Peyer's patch (tissue), 4 donors: ENCODE measurements around the gene GUCY1A2. TPM values are rescaled to one million over a fixed set of nuclear protein-coding genes. Genes with fewer than 3 reads are reported as not detected.

Experiments
- DNase-seq, 3 donors: peaks; one replicate each; pipeline ENCODE4 v3.0.0-alpha.2; 2017 to 2019
- H3K27ac ChIP-seq, 4 donors: fragments of 200-600 bp; sonication (generic); one replicate each; pipeline ENCODE4 v1.5.1; 2016 to 2019
- H3K27me3 ChIP-seq, 2 donors: fragments of 200-600 bp; sonication (generic); one replicate each; pipeline ENCODE4 v1.5.1; 2019
- H3K36me3 ChIP-seq, 3 donors: fragments of 200-600 bp; sonication (generic); one replicate each; pipeline ENCODE4 v1.5.1; 2016 to 2019
- H3K4me1 ChIP-seq, 4 donors: fragments of 200-600 bp; sonication (generic); one replicate each; pipeline ENCODE4 v1.5.1; 2016 to 2019
- H3K4me3 ChIP-seq, 4 donors: fragments of 200-600 bp; sonication (generic); 1 replicate in 3 of 4; 2 replicates in 1 of 4; pipeline ENCODE4 v1.5.1; 2016 to 2019; ENCODE audit warnings: mild to moderate bottlenecking in 1 of 4
- H3K9me3 ChIP-seq, 4 donors: fragments of 200-600 bp; sonication (generic); one replicate each; pipeline ENCODE4 v1.5.1; 2016 to 2019; ENCODE audit warnings: mild to moderate bottlenecking in 1 of 4
- POLR2A ChIP-seq, 2 donors: fragments of 450-650 bp; IDR thresholded peaks; one replicate each; pipeline ENCODE4 v1.5.1; 2017; ENCODE audit warnings: antibody characterized with exemption in 2 of 2, mild to moderate bottlenecking in 2 of 2, moderate library complexity in 2 of 2
- total RNA-seq, 4 donors: library from RNA; depleted of rRNA; stranded (reverse); fragments of >200 nt; gene quantifications; one replicate each; pipeline ENCODE4 v1.1.0, GENCODE V29; 2016
- TF ChIP-seq, protein P1 (sequence below), 6 experiments: fragments of 450-650 bp in 4 of 6; fragments of 200-600 bp in 2 of 6; sonication (generic) in 1 of 6; IDR thresholded peaks; one replicate each; pipeline ENCODE4 v1.5.1; 2017 to 2019; ENCODE audit warnings: antibody characterized with exemption in 6 of 6, mild to moderate bottlenecking in 3 of 6, moderate library complexity in 1 of 6

Gene GUCY1A2
- total RNA-seq, 4 donors from 2014 or later, result 0.53 to 0.95 (median 0.75) TPM

DNA sequence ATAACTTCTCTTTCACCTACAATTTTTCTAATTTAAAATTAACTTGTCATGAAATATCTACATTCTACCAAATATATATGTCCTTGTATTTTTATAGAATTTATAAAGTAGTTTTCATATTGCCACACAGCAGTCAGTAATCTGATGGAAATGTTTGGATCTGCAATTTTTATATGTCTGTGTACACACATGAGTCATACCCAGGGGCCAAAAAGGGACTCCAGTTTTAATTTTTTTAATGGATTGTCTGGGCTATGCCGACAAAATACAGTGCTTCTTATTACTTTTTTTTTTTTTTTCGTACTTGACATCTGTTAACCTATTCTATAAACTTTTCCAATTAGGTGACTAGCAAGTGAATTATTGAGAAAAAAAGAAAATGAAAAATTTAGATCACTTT, 6.3 kb downstream of the GUCY1A2 start:
- H3K4me1 ChIP-seq, result no peaks in the 10 kb centered on the region
- TF ChIP-seq POLR2A (IDR thresholded peaks at IDR 0.05), result no peak
- TF ChIP-seq, protein P1, sequence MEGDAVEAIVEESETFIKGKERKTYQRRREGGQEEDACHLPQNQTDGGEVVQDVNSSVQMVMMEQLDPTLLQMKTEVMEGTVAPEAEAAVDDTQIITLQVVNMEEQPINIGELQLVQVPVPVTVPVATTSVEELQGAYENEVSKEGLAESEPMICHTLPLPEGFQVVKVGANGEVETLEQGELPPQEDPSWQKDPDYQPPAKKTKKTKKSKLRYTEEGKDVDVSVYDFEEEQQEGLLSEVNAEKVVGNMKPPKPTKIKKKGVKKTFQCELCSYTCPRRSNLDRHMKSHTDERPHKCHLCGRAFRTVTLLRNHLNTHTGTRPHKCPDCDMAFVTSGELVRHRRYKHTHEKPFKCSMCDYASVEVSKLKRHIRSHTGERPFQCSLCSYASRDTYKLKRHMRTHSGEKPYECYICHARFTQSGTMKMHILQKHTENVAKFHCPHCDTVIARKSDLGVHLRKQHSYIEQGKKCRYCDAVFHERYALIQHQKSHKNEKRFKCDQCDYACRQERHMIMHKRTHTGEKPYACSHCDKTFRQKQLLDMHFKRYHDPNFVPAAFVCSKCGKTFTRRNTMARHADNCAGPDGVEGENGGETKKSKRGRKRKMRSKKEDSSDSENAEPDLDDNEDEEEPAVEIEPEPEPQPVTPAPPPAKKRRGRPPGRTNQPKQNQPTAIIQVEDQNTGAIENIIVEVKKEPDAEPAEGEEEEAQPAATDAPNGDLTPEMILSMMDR (IDR thresholded peaks at IDR 0.05), result no peak
- no peaks in the 10 kb centered on the region for H3K36me3 ChIP-seq
- no peak for DNase-seq
- H3K9me3 ChIP-seq, result no peaks in the 10 kb centered on the region
- H3K4me3 ChIP-seq, result no peak overlapping the region
- H3K27ac ChIP-seq, result no peak overlapping the region
- no peaks in the 10 kb centered on the region for H3K27me3 ChIP-seq

DNA sequence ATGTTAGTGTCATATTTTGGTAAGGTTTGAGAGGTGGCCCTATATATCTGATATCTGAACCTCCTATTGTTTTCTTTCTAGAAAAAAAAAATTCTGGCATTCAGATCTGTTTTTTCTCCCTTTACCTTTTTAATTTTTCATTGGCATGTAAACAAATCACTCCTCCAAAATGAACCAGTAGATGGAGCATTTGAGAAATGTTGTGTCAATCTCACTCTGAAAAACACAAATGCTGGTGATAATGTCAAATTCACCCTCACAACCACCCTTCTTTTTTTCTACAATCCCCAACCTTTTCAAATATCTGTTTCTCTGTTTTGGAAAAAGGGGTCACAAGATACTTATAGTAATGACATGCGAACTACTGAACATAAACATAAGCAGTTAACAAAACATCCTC, 9.1 kb downstream of the GUCY1A2 start:
- H3K4me1 ChIP-seq, result no peaks in the 10 kb centered on the region
- H3K27me3 ChIP-seq, result no peaks in the 10 kb centered on the region
- no peak overlapping the region for H3K27ac ChIP-seq
- no peak for DNase-seq
- H3K4me3 ChIP-seq, result no peak overlapping the region
- no peaks in the 10 kb centered on the region for H3K9me3 ChIP-seq
- no peak for TF ChIP-seq POLR2A (IDR thresholded peaks at IDR 0.05)
- TF ChIP-seq, protein P1 (IDR thresholded peaks at IDR 0.05), result no peak
- no peaks in the 10 kb centered on the region for H3K36me3 ChIP-seq

DNA sequence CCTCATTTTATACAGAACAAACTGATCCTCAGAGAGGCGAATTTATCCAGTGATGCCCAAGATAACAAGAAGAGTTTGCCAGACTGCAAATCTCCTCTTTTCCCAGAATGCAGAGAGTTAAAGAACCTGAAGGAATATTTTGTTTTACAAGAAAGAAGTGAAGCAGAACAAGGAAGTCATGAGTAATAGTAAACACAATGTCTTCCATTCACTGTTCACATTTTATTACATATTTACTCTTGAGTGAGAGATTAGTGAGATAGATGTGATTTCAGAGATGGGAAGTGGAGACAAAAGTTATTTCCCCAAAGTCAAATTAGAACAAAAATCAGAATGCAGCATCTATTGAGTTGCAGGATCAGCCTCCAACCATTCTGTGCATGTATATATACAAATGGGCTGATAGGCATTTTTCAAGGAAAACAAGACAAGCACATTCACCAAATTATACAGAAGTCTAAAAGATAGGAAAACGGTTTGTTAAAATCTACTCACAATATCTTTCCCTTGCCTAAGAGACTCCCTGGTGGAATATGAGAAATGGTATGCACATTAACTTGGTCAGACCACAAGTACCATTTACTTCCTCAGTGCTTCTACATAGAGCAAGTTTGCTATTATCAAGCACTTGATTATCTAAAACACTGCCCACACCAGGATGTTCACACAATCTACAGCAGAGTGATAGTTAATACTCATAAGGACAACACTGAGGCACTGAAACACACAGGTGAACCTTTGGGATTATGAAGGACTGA, 12.0 kb downstream of the GUCY1A2 start:
- no peaks in the 10 kb centered on the region for H3K9me3 ChIP-seq
- TF ChIP-seq, protein P1 (IDR thresholded peaks at IDR 0.05), result no peak
- no peak for TF ChIP-seq POLR2A (IDR thresholded peaks at IDR 0.05)
- no peak overlapping the region for H3K27ac ChIP-seq
- DNase-seq, result no peak
- H3K4me1 ChIP-seq, result no peaks in the 10 kb centered on the region
- no peaks in the 10 kb centered on the region for H3K27me3 ChIP-seq
- no peaks in the 10 kb centered on the region for H3K36me3 ChIP-seq
- H3K4me3 ChIP-seq, result no peak overlapping the region

DNA sequence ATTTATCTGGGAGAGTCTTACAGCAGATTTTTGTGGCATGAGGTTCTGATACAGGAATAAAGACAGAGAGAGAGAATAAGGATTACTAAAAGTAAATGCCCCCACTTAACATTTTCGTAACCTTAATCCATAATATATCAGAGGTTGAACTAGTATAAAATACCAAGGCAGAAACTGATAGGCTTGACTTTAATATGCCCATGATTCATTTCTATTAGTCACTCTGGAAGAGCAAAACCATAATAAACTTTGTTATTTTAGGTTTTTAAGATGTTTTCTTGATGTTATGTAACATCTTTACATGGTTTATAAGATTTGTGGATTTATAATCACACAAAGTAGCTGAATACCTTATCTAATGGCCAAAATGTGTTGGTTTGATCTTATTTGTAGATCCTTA, 19.1 kb downstream of the GUCY1A2 start:
- no peaks in the 10 kb centered on the region for H3K9me3 ChIP-seq
- no peaks in the 10 kb centered on the region for H3K36me3 ChIP-seq
- H3K27me3 ChIP-seq, result no peaks in the 10 kb centered on the region
- no peaks in the 10 kb centered on the region for H3K4me1 ChIP-seq
- TF ChIP-seq, protein P1 (IDR thresholded peaks at IDR 0.05), result no peak
- no peak for TF ChIP-seq POLR2A (IDR thresholded peaks at IDR 0.05)
- DNase-seq, result no peak
- H3K4me3 ChIP-seq, result no peak overlapping the region
- H3K27ac ChIP-seq, result no peak overlapping the region

DNA sequence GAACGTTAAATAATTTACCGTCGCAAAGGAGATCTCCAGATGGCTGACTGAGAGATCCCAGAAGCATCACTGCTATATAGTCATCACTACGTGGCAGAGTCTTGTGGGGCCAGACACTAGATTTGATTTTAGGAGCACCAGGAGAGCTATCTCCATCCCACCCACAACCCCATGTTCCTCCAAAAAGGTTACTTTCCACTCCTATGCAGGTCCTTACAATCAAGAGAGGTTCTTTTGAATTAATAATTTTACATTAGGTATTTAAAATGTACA, 19.4 kb downstream of the GUCY1A2 start:
- Histone ChIP-seq H3K9me3 (no peaks in the 10 kb centered on the region), H3K36me3 (no peaks in the 10 kb centered on the region), H3K27me3 (no peaks in the 10 kb centered on the region), H3K4me3 (no peak overlapping the region), H3K4me1 (no peaks in the 10 kb centered on the region), H3K27ac (no peak overlapping the region)
- no peak for DNase-seq
- TF ChIP-seq, protein P1 (IDR thresholded peaks at IDR 0.05), result no peak
- no peak for TF ChIP-seq POLR2A (IDR thresholded peaks at IDR 0.05)
